Mesenteric fat pad (tissue), 1 donor: ENCODE measurements around the gene NARF. TPM values are rescaled to one million over a fixed set of nuclear protein-coding genes. Genes with fewer than 3 reads are reported as not detected.

ENCODE experiments used
- DNase-seq: peaks from one replicate; pipeline ENCODE4 v3.0.0-alpha.2; 2020; ENCODE audit warnings: low spot score
- total RNA-seq: library from RNA; stranded (reverse); fragmentation: NEBNext Ultra II Directional; extraction: Animal tissue kit (Norgen Biotek cat#: 25700); gene quantifications from one replicate; pipeline ENCODE4 v1.2.1, GENCODE V29; 2021
- donor health status: DM: yes; HTN: yes; CAD: no.

Gene NARF
- total RNA-seq, 1 donor from 2014 or later: 57.3 TPM

DNA sequence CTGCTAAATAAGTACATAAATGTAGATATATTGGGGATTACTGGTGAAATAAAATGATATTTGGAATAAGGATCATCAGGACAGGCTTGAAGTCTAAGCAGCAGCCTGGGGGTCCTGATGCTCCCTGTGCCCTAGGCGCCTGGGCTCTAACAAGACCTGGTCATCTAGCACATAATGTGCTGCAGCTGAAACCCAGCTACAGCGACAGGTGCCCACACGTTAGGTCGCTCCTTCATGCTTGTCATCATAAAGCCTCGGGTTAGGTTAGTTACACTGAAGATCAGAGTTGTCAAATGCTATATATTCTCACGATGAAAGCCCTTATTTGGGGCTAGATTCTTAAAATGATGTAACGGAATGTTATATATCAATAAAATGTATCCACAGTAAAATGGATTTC lies 11.5 kb downstream of the NARF start:
- no peak for DNase-seq

DNA sequence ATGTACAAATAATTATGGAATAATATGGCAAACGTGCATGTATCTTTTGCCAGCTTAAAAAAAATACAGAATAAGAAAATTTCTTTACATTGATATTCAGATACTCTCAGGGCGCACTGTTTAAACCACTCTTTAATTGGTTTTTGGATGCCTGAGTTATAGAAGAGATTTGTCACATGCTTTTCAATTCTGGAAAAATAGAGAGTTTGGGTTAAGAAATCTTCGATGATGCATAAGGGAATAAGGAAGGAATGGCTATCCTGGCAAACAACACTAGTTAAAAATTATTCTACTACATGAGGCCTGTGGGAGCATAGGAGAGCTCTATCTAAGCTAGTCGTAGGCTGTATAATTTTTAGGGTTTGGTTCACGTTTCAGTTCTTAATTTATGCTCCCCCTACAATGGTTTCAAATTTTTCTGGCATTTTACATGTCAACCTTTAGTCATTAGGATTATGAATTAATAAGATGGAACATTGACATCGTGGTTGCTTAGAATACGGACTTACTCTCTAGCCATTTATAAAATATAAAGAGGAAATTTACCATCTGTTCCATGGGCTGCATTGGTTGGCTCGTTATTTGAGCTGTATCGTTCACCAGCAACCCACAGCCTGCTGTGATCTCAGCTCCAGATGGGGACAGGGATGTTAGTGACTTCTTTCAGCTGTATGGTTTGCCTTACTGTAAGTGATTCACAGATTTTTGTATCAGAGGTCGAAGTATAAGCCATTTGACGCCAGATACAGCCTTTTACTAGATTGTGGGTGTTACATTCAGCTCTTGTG lies 15.9 kb downstream of the NARF start:
- no peak for DNase-seq

DNA sequence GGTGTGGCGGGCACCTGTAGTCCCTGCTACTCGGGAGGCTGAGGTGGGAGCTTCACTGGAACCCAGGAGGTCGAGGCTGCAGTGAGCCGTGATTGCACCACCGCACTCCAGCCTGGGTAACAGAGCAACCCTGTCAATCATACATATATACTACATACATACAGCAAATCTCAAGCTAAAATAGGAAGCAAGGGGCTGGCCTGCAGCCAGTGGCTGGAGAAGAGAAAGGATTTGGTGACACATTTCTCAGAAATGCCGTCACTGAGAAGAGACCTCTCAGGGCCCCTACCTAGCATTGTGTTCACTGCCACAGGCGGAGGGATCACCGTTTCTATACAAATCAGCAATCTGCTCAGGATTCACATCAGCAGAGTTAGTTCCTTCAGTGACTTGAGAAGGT lies 16.9 kb downstream of the NARF start:
- no peak for DNase-seq

DNA sequence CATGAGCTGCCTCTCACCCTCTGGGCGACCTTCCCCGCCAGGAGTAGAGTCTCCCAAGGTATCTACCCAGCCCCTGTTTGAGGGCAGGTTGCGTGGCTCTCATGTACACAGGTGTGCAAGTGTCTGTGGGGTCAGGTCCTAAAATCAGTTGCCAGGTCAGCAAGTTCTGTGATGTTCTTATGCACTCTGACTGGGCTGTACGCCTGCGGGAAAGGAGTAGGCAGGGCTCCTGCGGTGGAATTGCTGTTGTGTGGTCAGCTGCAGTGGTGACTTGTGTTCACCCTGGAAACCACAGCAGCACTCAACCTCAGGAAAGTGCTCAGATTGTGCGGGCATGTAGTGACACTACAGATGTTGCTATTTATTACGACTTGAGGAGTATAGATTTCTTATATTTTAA lies 19.4 kb downstream of the NARF start:
- DNase-seq: no peak

DNA sequence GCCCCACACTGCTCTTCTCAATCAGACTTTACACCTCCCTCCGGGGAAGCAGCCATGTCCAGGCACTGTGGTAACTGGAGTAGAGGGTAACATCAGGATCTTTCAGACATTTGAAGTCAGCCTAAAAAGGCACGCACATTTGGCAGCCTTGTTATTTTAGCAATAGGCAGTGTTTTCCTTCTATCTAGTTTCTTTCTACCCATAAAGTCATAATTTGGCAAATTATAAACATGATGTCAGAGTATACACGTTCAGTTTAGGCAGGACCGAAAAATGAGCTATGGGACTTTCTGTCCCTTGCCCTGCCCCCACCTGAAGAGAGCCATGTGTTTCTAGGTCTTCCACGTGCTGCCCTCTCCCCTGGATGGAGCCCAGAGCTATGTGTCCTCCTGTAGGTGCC lies 21.1 kb downstream of the NARF start:
- DNase-seq: no peak

DNA sequence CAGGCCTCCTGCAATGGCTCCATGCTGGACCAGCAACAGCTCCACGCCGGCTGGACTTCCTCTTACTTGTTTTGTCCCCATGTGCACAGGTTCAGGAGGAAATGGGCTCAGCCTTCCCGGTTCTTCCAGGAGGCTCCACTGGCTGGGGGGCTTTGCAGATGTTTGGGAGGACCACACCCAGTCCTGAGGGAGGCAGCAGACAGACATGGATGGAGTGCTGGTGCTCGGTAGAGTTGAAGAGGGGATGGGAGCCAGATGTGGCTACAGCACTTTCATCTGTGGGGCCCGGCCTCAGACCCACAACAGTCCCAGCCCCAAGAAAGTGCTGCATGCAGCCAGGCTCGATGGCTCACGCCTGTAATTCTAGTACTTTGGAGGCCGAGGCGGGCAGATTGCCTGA lies 21.8 kb downstream of the NARF start:
- no peak for DNase-seq

DNA sequence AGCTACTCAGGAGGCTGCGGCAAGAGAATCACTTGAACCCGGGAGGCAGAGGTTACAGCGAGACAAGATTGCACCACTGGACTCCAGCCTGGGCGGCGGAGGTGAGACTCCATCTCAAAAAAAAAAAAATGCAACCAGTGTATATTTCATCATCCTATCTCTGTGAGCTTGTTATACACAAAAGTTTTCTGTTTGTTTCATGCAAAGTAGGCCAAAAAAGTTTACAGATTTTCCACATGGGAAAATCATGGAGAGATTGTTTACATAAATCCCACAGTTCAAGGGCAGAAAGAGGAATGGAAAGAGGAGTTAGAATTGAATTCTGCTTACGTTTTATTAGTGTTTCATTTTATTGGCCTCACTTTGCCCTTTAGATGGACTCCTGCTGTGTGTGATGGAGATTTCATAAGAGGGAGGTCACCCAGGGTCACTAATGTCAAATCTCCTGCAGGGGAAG lies 24.7 kb downstream of the NARF start:
- DNase-seq: no peak

DNA sequence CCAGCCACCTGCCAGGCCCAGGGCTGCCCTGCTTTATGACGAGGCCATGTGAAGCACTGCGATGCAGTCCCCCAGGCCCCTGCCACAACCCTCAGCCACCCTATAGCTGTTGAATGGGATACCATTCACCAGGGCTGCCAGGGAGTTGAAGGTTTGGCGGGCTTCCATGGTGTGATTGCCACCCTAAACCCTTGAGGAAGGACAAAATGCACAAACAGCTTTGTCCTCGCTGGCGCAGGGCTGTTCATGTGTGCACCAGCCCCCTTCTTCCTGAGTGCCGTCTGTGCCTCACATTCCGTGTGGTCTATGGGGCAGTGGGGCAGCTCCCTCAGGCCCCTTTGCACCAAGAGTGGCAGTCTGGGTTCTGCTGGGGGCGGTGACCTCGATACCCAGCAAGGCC lies 25.3 kb downstream of the NARF start:
- no peak for DNase-seq

DNA sequence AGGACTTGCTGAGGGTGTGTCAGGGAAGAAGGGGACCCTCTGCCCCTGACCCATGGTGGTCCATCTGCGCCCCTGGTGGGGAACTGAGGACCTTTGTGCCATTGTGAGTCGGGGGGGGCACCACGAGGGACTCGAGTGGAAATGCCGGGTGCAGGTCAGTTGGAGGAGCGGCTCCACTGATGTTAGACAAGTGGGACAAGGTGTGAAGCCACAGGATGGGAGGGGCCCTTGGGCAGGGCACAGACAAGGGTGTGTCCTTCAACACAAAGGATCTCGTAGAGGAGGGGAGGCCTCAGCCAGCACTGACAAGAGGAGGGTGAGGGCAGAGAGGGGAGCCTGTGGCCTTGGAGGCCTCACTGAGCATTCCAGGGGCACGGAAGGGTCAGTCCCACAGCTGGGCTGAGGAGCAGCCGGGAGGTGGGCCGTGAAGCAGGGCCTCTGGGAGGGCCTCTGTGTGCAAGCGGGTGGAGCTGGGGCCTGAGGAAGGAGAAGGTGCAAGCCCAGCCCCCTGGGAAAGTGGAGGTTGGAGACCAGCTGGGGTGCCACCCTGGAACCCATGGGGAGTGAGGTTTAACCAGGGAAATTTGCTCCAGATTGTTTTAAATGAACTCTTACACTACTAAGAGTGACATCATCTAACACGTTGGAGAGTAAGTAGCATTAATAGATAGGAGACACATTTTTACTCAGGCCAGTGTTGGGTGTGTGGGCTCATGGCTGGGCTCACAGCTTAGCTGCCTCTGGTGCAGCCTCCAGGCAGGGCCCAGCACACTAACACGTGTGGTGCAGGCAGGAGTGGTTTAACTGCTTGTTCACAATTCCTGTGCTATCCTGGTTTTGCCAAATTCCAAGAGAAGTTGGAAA lies 27.9 kb downstream of the NARF start:
- DNase-seq: no peak

DNA sequence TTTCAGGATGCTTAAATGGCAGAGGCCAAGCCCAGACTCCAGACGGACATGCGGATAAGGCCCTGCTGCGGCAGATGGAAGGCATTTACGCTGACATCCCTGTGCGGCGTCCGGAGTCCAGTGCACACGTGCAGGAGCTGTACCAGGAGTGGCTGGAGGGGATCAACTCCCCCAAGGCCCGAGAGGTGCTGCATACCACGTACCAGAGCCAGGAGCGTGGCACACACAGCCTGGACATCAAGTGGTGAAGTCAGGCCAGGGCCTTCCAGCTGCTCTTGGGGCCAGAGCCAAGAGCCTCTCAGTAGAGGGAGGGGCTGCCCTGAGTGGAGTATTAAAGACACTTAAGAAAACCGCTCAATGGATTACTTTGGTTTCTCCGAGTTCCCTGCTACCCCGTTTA lies 29.4 kb downstream of the NARF start:
- DNase-seq: no peak

DNA sequence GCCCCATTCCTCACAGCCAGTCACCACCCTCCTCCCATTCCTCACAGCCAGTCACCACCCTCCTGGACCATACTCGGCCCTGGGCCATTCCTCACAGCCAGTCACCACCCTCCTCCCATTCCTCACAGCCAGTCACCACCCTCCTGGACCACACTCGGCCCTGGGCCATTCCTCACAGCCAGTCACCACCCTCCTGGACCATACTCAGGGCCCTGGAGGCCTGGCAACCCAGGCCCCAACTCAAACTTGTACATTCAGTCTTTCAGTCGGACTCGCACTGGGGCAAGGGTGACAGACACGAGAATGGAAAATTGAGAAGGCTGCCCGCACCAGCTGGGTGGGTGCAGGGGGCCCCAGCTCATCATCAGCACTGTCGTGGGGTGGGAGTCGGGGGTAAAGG lies 30.6 kb downstream of the NARF start:
- no peak for DNase-seq

DNA sequence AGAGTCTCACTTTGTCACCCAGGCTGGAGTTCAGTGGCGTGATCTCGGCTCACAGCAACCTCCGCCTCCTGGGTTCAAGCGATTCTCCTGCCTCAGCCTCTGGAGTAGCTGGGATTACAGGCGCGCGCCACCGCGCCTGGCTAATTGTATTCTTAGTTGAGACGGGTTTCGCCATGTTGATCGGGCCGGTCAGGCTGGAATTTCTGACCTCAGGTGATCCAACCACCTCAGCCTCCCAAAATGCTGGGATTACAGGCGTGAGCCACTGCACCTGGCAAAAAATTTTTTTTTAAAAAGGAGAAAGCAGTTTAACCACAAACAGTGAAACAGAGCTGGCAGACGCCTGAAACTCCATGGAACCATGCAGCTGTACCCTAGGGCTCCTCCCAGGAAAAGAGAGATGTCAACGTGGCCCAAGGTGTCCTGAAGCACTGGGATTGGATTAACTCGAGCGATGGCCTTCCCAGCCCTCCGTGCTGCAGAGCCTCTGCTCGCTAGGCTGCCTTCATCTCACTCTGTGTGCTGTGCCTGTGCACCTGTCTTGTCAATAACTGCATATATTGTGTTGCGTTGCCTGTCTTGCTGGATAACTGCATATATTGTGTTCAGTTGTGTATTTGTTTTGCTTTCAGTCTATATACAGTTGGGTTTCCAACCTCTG lies 31.4 kb downstream of the NARF start:
- DNase-seq: no peak

DNA sequence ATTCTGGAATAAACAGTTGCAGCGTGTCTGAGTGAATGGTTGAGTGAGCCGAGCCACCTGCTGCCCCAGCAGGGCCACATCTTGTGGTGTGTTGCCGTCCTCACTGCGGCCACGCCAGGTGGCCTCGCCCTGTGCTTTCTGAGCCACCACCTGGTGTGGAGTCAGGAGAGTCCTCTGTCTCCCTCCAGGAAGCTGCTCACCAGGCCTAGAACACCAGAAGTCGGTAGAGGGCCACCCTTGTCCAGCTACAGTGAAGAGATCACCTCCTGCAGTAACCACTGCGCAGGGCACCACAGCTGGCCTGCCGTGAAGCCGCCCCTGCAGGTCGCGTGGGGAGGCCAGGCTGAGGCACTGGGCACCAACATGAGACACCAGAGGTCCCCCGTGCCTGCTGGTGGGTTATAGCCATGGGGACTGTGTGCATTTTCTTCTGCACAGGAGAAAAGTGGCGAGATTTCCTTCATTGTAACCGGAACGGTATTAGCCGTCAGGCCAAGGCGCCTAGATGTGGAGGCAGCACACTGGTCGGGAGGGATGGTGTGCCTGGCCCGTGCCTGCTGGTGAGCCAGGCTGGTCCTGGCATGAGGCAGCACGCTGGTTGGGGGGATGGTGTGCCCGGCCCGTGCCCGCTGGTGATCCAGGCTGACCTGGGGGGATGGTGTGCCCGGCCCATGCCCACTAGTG lies 32.1 kb downstream of the NARF start:
- no peak for DNase-seq

DNA sequence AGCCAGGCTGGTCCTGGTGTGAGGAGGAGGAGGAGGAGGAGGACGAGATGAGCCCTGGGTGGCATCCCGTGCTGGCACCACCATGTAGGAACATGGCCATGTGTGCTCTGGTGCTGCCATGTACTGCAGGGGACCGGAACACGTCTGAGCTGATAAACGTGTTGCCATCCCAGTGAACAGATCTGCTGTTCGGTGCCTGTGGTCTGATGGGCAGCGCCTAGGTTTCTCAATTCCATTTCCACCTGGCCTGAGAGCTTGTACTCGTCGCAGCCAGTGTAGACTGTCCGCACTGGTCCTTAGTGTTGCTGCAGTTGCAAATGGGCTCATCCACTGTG lies 32.6 kb downstream of the NARF start:
- DNase-seq: no peak

DNA sequence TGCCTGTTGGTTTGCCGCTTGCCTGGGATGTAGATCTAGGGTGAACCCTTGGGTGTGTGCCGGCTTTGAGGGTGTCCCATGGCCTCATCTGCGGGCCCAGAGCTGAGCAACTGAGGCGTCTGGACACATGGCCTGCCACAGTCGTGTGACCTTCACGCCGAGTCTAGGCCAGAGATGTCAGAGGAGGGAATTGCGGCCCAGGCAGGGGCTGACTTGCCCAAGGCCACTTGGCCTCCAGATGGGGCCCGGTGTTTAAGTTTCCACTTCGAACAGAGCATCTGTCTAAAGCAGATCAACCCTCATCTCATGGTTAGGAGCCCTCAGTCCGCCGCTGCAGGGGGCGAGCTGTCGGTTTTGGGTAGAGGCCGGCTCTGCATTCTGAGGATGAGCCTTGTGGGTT lies 33.0 kb downstream of the NARF start:
- DNase-seq: no peak

DNA sequence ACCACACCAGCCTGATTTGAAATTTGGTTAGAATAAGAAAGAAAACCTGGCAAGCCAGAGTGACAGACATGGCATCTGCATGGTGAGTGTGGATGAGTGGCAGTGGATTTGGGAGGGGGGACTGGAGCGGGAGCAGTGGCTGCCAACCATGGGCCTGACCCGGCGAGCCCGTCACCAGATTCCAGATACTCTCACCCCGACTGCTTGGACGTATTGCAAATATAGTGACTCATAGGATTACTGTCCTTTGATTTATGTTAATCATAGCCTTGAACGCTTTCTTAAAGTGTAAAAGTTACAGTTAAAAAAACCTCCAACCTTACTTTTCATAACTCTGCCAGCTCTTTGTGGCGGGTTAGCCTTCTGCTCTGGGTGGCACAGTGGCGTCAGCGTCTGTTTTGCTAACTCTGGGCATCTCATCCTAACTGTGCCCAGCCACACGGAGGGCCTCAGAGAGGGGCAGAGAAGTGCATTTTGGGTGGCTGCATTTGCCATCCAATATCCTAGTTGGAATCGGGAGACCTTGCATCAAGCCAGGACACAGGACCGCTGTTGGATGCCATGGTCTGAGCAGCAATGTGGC lies 34.2 kb downstream of the NARF start:
- no peak for DNase-seq

DNA sequence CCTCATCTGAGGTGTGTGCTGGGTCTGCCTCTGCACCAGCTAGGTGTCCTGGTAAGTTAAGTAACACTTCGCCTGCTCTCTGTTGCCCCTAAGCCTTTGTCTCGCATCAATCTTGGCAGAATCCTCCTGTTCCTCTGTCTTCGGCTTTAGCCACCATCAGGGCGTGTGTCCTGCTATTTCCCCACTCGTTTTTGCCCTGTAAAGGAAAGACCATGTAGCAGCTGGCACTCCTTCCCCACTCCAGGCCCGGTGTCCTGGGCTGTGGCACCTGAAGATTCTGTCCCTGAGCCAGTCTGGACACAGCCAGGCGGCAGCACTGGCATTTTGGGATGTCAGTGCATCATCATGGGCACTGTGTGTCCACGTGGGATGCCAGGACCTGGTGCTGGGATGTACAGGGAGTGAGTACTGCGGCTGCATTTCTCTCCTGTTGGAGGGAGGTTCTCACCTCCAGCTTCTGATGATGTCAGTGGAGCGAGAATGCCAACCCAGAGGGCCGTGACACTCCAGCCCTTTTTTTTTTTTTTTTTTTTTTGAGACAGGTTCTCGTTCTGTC lies 34.8 kb downstream of the NARF start:
- no peak for DNase-seq

DNA sequence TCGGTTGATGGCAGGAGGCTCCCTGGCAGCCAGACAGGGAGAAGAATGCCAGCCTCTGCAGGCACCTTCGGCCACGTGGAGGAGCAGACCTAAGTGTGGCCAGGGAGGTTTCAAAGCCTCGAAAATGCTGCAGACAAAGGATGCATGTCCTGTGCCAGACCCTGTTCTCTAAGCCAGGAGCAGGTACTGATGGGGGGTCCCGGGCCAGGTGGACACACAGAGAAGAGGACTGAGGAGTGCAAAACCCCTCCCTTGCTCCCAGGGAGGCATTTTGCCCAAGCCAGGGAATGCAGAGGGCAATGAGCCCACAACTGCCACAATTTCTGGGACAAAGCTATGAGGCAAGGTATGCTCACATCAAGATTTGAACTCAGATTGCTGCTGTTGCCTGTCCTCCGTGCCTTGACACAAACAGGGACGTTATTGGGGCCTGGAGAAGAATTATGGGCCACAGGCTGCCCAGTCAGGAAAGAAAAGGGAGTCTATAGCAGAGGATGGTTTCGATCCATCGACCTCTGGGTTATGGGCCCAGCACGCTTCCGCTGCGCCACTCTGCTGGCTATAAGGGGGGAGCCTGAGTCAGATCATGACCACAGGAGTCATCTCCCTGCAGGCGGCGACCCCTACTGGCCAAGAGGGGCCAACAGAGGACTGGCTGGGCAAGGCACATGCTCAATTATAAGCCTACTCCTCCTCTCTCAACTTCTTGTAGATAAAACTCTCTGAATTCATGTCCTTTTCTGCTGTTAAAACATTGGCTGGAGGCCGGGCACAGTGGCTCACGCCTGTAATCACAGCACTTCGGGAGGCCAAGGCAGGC lies 35.9 kb downstream of the NARF start:
- peak; percentile 95 for DNase-seq

DNA sequence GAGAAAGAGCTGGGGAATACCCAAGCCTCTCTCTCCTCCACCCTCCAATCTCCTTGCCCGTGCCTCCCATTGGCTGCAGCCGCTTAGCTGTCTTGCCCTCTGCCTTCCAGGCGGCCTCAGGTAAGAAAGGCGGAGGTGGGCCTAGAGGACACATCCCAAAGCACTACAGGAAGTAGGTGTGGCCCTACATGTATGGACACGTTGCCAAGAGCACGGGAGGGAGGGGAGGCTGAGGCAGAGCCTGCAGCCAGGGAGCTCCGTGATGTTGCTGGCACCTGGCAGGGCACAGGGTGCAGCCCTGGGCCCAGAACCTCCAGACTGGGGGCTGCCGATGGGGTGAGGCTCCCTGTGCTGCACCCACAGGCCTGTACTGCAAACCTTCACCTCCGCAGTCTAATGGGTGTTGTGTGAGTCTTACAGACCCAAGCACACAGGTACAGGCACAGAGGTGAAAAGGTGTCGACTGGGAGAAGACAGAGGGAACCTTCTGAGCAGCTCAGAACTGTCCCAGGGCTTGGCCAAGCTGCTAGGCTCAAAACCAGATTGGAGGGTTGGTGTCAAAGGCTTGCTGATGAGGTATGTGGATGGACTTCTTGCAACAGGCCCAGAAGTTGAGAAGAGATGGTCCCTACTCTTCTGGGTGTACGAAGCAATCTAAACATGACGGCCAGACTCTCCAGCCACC lies 37.4 kb downstream of the NARF start:
- DNase-seq: no peak
